ENCODE measurements around the gene ZNF629. TPM values are rescaled to one million over a fixed set of nuclear protein-coding genes. Genes with fewer than 3 reads are reported as not detected.

ZNF629 gene
- total RNA-seq, 1 donor from 2014 or later: 13.7 TPM

DNA sequence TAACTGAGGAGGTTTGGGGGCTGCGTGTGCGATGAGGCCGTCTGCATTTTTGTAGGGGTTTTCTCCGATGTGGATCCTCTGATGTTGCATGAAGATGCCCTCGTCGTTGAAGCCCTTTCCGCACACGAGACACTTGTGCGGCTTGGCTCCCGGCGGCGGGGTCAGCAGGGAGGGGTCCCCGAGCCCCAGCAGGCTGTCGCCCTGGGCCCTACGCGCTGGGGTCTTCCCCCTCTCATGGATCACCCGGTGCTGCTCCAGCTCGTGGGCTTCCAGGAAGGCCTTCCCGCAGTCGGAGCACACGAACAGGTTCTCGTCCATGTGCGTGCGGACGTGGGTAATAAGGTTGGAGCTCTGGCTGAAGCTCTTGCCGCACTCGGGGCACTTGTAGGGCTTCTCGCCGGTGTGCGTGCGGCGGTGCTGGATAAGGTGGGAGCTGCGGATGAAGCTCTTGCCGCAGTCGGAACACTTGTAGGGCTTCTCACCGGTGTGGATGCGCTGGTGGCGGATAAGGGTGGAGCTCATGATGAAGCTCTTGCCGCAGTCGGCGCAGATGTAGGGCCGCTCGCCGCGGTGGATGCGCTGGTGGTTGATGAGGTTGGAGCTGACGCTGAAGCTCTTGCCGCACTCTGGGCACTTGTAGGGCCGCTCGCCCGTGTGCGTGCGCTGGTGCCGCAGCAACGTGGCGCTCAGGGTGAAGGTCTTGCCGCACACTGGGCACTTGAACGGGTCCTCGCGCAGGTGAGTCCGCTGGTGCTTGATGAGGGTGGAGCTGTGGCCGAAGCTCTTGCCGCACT, 4.3 kb downstream of the ZNF629 start:
- Histone ChIP-seq H3K4me2 (no peak overlapping the region), H3K9ac (no peak overlapping the region), H3F3A (ENCODE audit: low read depth) (peaks cover 29% of the 10 kb centered on the region), H3K79me2 (ENCODE audit: low read depth) (peaks cover 29% of the 10 kb centered on the region), H3K9me3 (ENCODE audit: low read depth) (no peaks in the 10 kb centered on the region), H3K4me3 (no peak overlapping the region), H3K36me3 (no peaks in the 10 kb centered on the region), H3K4me1 (peaks cover 12% of the 10 kb centered on the region), H3K27ac (no peak overlapping the region), H3K27me3 (no peaks in the 10 kb centered on the region), H4K20me1 (ENCODE audit: low read depth) (peaks cover 46% of the 10 kb centered on the region), H2AFZ (replicated peaks) (no peak overlapping the region)
- no peak for TF ChIP-seq EZH2phosphoT487 (IDR thresholded peaks at IDR 0.05)
- no peak for TF ChIP-seq CTCF (IDR thresholded peaks at IDR 0.05)
- TF ChIP-seq EZH2 (IDR thresholded peaks at IDR 0.05): no peak
- peaks cover 10% of the 10 kb centered on the region for H3K27me3 Mint-ChIP-seq (ENCODE audit: insufficient read depth, low read depth)
- peaks cover 19% of the 10 kb centered on the region for H3K4me1 Mint-ChIP-seq
- H3K9me3 Mint-ChIP-seq: no peaks in the 10 kb centered on the region
- peaks cover 8% of the 10 kb centered on the region for H3K36me3 Mint-ChIP-seq
- H3K4me3 Mint-ChIP-seq: no peak overlapping the region
- no peak overlapping the region for H3K27ac Mint-ChIP-seq
- no peak for DNase-seq (ENCODE audit: low spot score)

DNA sequence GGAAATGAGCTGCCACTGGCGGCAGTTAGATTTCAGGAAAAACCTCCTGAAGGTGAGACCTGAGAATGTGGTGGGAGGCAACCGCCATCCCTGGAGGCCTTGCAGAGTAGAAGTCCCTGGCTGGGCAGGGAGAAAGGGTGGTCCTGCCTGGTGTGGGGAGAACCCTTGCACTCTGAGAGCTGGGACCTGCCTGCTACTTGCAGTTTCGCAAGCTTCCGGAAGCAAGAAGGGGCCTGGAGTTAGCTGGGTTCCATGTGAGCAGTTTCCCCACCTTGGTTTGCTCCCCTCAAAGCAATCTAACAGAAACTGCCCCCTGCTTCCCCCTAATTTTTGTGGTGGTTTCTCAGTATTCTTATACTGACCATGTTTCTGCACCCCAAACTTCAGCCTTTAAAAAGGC, 6.5 kb downstream of the ZNF629 start:
- peaks cover 21% of the 10 kb centered on the region for H3K4me1 Mint-ChIP-seq
- DNase-seq (ENCODE audit: low spot score): no peak

GRCh38 chr16:30780021-30780420, 7.0 kb downstream of the ZNF629 start:
- Mint-ChIP-seq H3K36me3 (peaks cover 13% of the 10 kb centered on the region), H3K4me3 (no peak overlapping the region), H3K27me3 (ENCODE audit: insufficient read depth, low read depth) (peaks cover 16% of the 10 kb centered on the region), H3K9me3 (no peaks in the 10 kb centered on the region), H3K4me1 (peaks cover 22% of the 10 kb centered on the region), H3K27ac (no peak overlapping the region)
- DNase-seq (ENCODE audit: low spot score): no peak
- no peak overlapping the region for H3K27ac ChIP-seq
- H3K4me2 ChIP-seq: no peak overlapping the region
- H3F3A ChIP-seq (ENCODE audit: low read depth): peaks cover 44% of the 10 kb centered on the region
- no peak for TF ChIP-seq EZH2phosphoT487 (IDR thresholded peaks at IDR 0.05)
- TF ChIP-seq EZH2 (IDR thresholded peaks at IDR 0.05): no peak
- TF ChIP-seq CTCF (IDR thresholded peaks at IDR 0.05): no peak
- H2AFZ ChIP-seq (replicated peaks): no peak overlapping the region
- H4K20me1 ChIP-seq (ENCODE audit: low read depth): peaks cover 44% of the 10 kb centered on the region
- no peaks in the 10 kb centered on the region for H3K27me3 ChIP-seq
- H3K9me3 ChIP-seq (ENCODE audit: low read depth): no peaks in the 10 kb centered on the region
- no peak overlapping the region for H3K9ac ChIP-seq
- no peaks in the 10 kb centered on the region for H3K36me3 ChIP-seq
- no peak overlapping the region for H3K4me3 ChIP-seq
- H3K79me2 ChIP-seq (ENCODE audit: low read depth): peaks cover 17% of the 10 kb centered on the region
- H3K4me1 ChIP-seq: peaks cover 11% of the 10 kb centered on the region

More for the DNA sequence above, 6.5 kb downstream of the ZNF629 start:
- Histone ChIP-seq H3K4me1 (peaks cover 11% of the 10 kb centered on the region), H3K4me3 (no peak overlapping the region), H3K27ac (no peak overlapping the region), H3K79me2 (ENCODE audit: low read depth) (peaks cover 22% of the 10 kb centered on the region), H4K20me1 (ENCODE audit: low read depth) (peaks cover 48% of the 10 kb centered on the region), H3K9ac (no peak overlapping the region), H3K4me2 (no peak overlapping the region), H3K9me3 (ENCODE audit: low read depth) (no peaks in the 10 kb centered on the region), H3K27me3 (no peaks in the 10 kb centered on the region), H2AFZ (replicated peaks) (no peak overlapping the region), H3K36me3 (no peaks in the 10 kb centered on the region), H3F3A (ENCODE audit: low read depth) (peaks cover 44% of the 10 kb centered on the region)
- TF ChIP-seq CTCF (IDR thresholded peaks at IDR 0.05) (no peak), EZH2 (IDR thresholded peaks at IDR 0.05) (no peak), EZH2phosphoT487 (IDR thresholded peaks at IDR 0.05) (no peak)
- Mint-ChIP-seq H3K36me3 (peaks cover 15% of the 10 kb centered on the region), H3K27ac (no peak overlapping the region), H3K27me3 (ENCODE audit: insufficient read depth, low read depth) (peaks cover 15% of the 10 kb centered on the region), H3K4me3 (no peak overlapping the region), H3K9me3 (no peaks in the 10 kb centered on the region)

Data from neural progenitor cell (in vitro differentiated cells).